ENCODE measurements around the gene SCP2D1. TPM values are rescaled to one million over a fixed set of nuclear protein-coding genes. Genes with fewer than 3 reads are reported as not detected.

The SCP2D1 gene
- total RNA-seq, 1 donor from 2014 or later: not detected

GRCh38 chr20:18811904-18812303 lies 1.7 kb upstream of the SCP2D1 start:
- no peak for DNase-seq (ENCODE audit: low read depth in 2 of 2)

DNA sequence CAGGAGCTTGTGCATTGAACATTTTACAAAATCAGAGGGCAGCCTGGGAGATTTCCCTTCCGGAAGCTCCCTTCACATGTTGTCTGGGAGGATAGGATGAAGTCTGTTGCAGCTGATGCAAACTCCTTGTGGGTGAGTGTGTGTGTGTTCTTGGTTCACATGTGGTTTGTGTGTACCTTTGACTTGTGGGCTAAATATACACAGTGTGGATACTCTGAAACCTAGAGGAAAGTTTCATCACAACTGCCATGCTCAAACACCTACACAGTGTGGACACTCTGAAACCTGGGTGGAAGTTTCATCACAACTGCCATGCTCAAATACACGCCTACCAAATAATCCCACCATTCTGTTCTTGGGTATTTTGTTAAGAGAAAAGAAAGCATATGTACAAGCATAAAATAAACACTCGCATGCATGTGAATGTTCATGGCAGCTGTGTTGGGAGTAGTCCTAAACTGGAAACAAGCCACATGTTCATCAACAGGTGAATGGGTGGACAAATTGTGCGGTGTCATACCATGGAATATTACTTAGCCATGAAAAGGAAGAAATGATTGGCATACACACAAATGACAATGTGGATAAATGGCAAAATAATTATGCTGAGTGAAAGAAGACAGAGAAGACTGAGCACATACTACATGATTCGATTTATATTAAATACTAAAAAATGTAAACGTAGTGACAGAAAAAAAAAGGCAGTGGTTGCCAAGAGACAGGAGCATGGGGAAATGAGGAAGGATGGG lies 1.8 kb downstream of the SCP2D1 start:
- DNase-seq (ENCODE audit: low read depth in 2 of 2): no peak

DNA sequence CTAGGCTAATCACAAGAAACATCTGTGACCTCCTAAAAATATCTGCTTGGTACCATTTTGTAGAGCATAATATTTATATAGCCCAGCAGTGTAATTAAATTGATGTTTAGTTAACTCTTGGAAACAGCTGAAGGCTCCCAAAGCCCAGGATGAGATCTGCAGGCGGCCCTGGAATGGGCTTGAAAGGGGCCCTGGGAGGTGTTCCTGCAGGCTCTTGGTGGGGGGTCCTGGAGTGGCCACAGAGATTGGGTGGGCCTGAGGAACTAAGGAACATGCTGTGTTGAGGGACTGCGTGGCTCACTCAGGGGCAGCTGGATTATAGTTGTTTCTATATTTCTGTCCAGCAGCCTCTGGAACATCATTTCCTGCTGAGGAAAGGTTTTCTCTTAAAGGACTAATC lies 9.2 kb downstream of the SCP2D1 start:
- no peak for DNase-seq (ENCODE audit: low read depth in 2 of 2)

- peak in 1 of 2 donors; percentile 52 for DNase-seq (ENCODE audit: low read depth in 2 of 2)
Measured at GRCh38 chr20:18831830-18832499, 18.4 kb downstream of the SCP2D1 start.

DNA sequence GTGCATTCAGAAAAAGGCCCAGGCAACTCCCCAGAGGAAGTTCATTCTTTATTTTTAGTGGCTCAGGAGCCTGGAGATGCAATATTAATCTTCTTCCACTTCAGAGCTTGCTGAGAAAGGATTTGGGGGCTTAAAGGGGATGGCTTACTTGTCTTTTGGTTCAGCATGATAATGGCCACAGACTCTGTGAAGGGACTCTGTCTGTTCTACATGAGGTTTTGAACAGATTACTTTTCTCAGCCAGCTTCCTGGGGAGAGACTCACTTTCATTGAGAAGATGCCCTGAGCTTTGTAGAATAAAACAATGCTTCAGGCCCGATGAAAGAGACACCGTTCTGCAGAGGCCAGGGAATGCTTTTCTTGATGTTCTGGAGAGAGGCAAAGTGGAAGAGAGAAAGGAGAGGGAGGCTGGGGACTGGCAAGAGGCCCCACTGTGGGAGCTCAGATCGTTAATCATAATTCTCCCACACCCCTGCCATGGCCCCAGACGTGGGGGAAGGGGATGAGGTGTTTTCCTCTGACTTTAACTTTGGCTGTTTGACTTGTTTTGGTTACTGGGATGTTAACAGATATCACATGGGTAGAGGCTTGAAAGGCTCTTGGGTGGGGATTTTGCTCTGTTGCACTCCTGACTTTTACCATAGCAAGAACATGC lies 19.1 kb downstream of the SCP2D1 start:
- no peak for DNase-seq (ENCODE audit: low read depth in 2 of 2)

DNA sequence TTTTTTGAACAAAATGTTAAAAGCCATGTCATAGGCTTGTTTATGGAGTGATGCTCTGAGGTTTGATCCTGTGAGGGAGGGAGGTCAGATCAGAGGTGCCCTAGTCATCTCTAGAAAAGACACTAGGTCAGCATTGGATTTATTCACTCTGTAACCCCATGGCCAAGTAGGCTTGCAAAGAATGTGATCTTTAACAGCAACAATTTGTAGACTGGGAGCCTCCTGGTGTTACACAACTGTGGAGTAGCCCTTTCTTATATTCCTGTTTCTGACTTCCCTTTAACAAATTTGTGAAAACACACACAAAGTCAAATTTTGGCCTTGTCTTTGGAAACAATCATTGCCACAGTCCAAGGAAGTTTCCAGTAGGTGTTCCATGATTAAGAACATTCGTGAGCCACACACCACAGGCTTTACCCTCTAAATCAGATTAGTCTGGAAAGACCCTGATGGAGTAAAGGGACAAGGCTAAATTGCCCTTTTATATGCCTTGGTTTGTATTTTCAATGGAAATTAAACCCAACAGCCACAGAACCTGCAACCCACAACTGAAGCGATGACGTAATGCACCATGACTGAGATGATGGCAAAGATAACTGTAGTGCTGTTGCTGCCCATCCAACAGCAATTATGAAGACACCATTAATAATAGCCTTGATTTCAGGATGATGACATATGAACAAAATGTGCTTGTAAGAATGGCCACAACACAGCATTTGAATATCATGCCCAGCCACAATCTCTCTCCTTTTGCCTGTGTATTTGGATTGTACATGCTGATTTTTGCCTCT lies 22.1 kb downstream of the SCP2D1 start:
- DNase-seq (ENCODE audit: low read depth in 2 of 2): no peak

GRCh38 chr20:18837718-18838117 lies 24.1 kb downstream of the SCP2D1 start:
- no peak for DNase-seq (ENCODE audit: low read depth in 2 of 2)

DNA sequence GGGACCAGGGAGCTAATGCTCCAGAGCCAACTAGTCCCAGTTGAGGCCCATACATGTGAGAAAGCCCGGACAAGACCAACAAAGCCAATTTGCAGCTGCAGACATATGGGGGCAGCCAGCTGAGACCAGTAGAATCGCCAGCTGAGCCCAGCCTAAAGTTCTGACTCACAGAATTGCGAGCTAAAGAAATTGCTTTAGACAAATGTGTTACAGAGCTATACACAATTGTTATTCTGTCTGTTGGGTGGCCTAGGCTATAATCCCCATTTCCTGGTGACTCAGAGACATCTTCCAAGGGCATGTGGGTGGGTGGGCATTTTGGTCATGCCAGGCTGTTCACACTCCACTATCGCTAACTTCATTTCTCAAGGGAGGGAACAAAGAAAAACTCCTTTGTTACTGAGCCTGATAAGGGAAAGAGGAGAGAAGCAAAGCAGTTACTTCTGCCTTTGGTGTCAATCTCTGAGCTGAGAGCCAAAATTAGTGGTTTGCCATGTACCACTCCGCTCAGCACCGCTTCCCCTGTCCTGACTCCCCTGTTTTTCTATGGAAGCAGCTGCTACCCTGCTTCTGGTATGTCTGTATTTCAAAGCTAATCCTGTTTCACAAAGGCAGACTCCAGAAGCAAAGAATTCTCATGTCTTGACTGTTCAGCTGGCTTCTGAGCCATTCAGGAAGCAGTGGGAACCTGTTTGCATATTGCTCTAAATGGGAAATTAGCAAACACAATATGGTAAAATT lies 26.1 kb downstream of the SCP2D1 start:
- DNase-seq (ENCODE audit: low read depth in 2 of 2): no peak

DNA sequence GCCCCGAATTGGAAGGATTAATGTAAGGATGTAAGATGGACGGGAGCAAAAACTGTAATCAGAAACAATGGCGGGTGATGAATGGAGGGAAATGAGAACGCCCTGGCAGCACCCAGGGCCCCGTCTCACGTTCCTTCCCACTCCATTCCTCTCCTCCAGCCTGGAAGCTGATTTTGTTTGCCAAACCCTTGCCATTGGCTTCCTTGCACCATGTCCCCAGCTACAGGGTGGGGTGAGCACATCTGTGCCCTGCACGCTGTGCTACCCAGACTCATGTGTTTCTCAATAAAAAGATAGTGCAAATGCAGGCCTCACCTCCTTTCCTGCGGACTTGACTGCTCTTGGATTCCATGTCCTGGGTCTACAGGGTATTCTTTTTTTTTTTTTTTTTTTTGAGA lies 26.7 kb downstream of the SCP2D1 start:
- DNase-seq (ENCODE audit: low read depth in 2 of 2): no peak

GRCh38 chr20:18845017-18845416 lies 31.4 kb downstream of the SCP2D1 start:
- DNase-seq (ENCODE audit: low read depth in 2 of 2): no peak

DNA sequence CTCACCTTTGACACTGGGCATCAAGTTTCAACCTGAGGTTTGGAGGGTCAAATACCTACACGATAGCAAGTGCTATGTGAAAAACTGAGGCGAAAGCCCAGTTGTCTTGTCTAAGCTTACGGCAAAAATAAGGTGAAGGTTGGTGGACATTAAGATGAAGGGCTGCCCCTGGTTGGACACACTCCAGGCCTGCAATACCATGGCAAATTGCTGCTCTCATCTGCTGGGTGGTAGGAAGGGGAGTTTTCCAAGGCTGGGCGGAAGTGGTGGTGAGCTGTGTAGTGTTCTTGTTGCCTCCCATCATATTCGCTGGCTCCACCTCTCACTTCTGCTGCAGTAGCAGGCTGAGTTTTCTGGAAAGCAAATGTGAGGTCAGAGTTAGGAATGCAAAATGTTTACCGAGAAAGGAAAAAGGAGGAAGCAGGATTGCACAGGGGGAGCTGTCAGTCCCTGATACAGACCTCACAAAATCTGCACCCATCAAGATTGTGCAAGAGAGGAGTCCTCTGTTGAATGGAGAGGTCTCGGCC lies 33.7 kb downstream of the SCP2D1 start:
- DNase-seq (ENCODE audit: low read depth in 2 of 2): no peak

- DNase-seq (ENCODE audit: low read depth in 2 of 2): no peak
Measured at GRCh38 chr20:18849131-18849530, 35.5 kb downstream of the SCP2D1 start.

DNA sequence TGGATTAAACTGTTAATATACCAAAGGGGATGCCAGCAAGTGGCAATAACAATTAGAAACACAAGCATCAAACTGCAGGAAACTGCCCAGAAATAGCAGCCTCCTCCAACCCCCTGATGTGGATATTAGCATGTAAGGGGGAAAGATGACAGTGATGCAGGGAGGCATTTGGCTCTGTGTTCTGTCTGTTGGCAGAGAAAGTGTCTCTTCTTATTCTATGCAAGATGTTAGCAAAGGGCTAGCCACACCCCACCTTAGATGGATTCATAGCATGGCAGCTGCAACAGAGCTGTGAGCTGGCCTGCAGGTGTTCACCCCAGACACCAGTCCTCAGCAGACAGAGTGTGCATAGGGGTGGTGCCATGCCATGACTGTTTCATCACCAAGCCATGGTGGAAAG lies 38.0 kb downstream of the SCP2D1 start:
- DNase-seq (ENCODE audit: low read depth in 2 of 2): no peak

DNA sequence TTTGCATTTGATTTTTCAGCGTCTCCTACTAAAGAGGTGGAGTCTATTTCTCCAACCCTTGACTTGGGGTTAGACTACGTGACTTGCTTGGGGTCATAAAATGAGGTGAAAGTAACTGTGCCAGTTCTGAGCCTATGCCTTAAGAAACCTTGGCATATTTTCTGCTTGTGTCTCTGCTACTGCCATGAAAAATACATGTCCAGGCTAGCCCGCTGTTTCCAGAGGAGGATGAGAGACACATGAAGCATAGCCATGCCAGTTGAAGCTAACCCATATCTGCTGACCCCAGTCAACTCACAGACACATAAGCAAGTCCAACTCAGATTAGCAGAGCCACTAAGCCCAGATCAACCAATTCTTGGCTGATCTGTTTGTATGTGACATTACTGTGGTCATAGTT lies 38.7 kb downstream of the SCP2D1 start:
- DNase-seq (ENCODE audit: low read depth in 2 of 2): no peak

DNA sequence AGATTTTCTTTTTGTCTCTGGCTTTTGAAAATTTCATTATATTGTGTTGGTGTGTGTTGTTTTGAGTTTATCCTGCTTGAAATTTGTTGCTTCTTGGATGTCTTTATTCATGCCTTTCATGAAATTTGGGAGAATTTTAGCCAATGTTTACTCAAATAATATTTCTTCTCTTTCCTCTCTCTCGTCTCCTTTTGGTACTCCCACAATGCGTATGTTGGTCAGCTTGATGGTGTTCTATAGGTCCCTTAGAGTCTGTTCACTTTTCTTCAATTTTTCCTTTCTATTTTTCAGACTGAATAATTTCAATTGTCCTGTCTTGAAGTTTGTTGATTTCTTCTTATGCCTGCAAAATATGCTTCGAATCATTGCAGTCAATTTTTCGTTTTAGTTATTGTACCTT lies 39.6 kb downstream of the SCP2D1 start:
- no peak for DNase-seq (ENCODE audit: low read depth in 2 of 2)

DNA sequence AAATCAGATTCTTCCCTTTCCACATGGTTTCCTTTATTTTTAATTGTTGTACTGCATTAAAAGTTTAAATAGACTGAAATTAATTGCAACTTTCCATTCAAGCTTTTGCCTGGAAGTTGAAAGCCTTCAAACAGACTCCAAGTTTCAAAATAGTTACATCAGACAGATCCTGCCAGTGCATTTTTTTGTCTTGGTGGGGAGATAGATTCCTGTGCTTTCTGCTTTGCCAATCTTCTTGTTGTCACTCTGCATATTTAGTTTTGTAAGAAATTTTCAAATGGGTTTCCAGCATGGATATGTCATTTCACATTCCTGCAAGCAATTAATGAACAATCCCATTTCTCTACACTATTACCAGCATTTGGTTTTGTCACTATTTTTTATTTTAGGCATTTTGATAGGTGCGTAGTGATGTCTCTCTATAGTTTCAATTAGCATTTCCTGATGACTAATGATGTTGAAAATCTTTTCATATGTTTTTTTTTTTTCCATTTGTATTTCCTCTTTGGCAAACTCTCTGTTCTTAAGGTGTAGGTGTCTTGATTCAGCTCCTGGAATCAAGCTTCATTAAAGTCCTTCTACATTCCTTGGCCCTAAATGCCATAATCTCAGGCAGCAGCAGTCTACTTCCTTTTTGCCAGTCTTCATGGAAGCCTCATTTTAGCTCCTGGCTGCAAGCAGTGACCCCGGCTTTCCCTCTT lies 40.5 kb downstream of the SCP2D1 start:
- no peak for DNase-seq (ENCODE audit: low read depth in 2 of 2)

DNA sequence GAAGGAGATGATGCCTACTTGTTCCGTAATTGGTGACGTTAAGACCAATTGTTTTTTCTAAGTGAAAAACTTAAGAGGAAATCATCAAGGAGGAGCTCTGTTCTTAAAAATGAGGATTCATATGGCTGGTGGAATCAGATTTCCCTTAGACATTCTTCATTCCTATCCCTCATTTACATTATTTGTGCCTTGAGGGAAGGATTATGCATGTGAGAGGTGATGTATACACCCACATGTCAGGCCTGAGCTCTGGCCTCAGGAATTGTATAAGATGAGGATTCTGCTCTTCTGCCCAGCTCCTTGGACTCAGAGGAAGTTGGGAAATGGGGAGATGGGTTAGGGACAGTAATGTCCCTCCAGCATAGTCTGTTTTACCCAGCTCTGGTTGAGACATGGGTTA lies 42.3 kb downstream of the SCP2D1 start:
- no peak for DNase-seq (ENCODE audit: low read depth in 2 of 2)

- no peak for DNase-seq (ENCODE audit: low read depth in 2 of 2)
Measured at GRCh38 chr20:18856873-18857272, 43.3 kb downstream of the SCP2D1 start.

GRCh38 chr20:18857640-18858039 lies 44.1 kb downstream of the SCP2D1 start:
- no peak for DNase-seq (ENCODE audit: low read depth in 2 of 2)

DNA sequence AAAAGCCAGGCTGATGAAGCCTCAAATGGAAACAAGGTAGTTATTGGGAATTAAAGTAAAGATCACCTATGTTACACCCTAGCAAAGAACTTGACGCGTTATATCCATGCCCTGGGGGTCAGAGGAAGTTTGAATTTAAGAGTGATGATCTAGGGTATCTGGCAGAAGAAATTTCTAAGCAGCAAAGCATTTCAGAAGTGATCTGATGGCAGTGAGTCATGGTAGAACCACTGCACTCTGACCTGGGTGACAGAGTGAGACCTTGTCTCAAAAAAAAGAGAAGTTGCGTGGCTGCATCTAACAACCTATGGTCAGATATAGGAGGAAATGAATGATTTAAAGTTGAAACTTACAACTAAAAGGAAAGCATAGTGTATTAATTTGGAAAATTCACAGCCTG lies 45.2 kb downstream of the SCP2D1 start:
- DNase-seq (ENCODE audit: low read depth in 2 of 2): no peak

Measured in lung microvascular endothelial cell (primary cell).